ENCODE results near the gene ELP1.
"Not testable (repeated sequence)": the region's sequence is repeated elsewhere in the genome, so short reads cannot be mapped to it uniquely, and the experiment has no call there.

DNA sequence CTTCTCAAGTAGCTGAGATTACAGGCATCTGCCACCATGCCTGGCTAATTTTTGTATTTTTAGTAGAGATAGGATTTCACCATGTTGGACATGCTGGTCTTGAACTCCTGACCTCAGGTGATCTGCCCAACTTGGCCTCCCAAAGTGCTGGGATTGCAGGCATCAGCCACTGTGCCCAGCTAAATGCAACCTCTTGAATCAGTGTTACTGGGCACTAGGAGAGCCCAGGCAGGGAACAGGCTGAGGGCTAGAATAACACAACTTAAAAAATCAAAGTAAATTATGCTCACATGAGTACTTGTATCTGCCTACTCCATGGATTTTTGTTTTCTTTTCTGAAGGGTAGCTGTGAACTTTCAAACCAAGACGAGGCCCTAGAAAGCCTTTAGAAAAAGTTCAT is 13.5 kb downstream of the ELP1 start:
- not testable (repeated sequence) for TF ChIP-seq CTCF (IDR thresholded peaks at IDR 0.05; ENCODE audit: low read depth, low read length, missing input control); MAX (IDR thresholded peaks at IDR 0.05); GABPA (IDR thresholded peaks at IDR 0.05 in 1 of 2, conservative IDR thresholded peaks at IDR 0.05 in 1 of 2); ATF3 (IDR thresholded peaks at IDR 0.05); RXRA (IDR thresholded peaks at IDR 0.05); RAD21 (IDR thresholded peaks at IDR 0.05); TAF1 (conservative IDR thresholded peaks at IDR 0.05); JUND (IDR thresholded peaks at IDR 0.05); EGR1 (IDR thresholded peaks at IDR 0.05; ENCODE audit: low read depth in 2 of 2)
- TF ChIP-seq, protein P1, sequence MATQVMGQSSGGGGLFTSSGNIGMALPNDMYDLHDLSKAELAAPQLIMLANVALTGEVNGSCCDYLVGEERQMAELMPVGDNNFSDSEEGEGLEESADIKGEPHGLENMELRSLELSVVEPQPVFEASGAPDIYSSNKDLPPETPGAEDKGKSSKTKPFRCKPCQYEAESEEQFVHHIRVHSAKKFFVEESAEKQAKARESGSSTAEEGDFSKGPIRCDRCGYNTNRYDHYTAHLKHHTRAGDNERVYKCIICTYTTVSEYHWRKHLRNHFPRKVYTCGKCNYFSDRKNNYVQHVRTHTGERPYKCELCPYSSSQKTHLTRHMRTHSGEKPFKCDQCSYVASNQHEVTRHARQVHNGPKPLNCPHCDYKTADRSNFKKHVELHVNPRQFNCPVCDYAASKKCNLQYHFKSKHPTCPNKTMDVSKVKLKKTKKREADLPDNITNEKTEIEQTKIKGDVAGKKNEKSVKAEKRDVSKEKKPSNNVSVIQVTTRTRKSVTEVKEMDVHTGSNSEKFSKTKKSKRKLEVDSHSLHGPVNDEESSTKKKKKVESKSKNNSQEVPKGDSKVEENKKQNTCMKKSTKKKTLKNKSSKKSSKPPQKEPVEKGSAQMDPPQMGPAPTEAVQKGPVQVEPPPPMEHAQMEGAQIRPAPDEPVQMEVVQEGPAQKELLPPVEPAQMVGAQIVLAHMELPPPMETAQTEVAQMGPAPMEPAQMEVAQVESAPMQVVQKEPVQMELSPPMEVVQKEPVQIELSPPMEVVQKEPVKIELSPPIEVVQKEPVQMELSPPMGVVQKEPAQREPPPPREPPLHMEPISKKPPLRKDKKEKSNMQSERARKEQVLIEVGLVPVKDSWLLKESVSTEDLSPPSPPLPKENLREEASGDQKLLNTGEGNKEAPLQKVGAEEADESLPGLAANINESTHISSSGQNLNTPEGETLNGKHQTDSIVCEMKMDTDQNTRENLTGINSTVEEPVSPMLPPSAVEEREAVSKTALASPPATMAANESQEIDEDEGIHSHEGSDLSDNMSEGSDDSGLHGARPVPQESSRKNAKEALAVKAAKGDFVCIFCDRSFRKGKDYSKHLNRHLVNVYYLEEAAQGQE (IDR thresholded peaks at IDR 0.05), result not testable (repeated sequence)
